K562 (cell line): ENCODE measurements around the gene ZNF768. TPM values are rescaled to one million over a fixed set of nuclear protein-coding genes. Genes with fewer than 3 reads are reported as not detected.

Experiments
- FOXK2 ChIP-seq, 2 experiments: fragments of 450-650 bp; IDR thresholded peaks in 1 of 2; conservative IDR thresholded peaks in 1 of 2; 2 replicates each; pipeline ENCODE4 v1.6.1; 2016; ENCODE audit warnings: low read depth in 2 of 2, mild to moderate bottlenecking in 1 of 2
- ZNF699 ChIP-seq: fragments of 250-450 bp; sonication (Bioruptor Pico); IDR thresholded peaks from 2 replicates; pipeline ENCODE4 v1.8.0; 2021; ENCODE audit warnings: mild to moderate bottlenecking, moderate library complexity; ENCODE audit not compliant: insufficient replicate concordance
- polyA plus RNA-seq, 8 experiments: library from polyadenylated mRNA; depleted of rRNA in 4 of 8; stranded (reverse) in 5 of 8; unstranded in 3 of 8; fragments of >200 nt; fragmentation: Nextera tagmentation in 2 of 8; fragmentation: Illumina TruSeq in 1 of 8; extraction: Ambion mirVana in 2 of 8; extraction: Trizol in 1 of 8; gene quantifications; 2 replicates each; pipeline versions ENCODE4 v1.2.1 to v1.2.3, GENCODE V29; 2011 to 2014; ENCODE audit warnings: inconsistent platforms in 1 of 8, missing spikeins in 1 of 8
- total RNA-seq, 7 experiments: library from RNA; depleted of rRNA in 6 of 7; stranded (reverse); fragments of >200 nt in 6 of 7; fragmentation: Illumina TruSeq in 2 of 7; extraction: Trizol in 2 of 7; gene quantifications; 2 replicates each; pipeline versions ENCODE4 v1.2.1 to v1.2.3, GENCODE V29; 2011 to 2021; ENCODE audit warnings: low replicate concordance in 1 of 7
- TF ChIP-seq, protein P1 (sequence below): fragments of 150-350 bp; conservative IDR thresholded peaks from 2 replicates; pipeline ENCODE4 v1.6.1; 2014; ENCODE audit warnings: low read length
- TF ChIP-seq, protein P2 (sequence below): fragments of 450-650 bp; IDR thresholded peaks from 2 replicates; pipeline ENCODE4 v1.7.1; 2018; ENCODE audit warnings: mild to moderate bottlenecking, low read depth; ENCODE audit not compliant: partially characterized antibody

ZNF768 gene
- total and polyA plus RNA-seq, 9 of the 15 experiments (the other 6 are each of a cell fraction or from before 2014, with no cell fraction given): 0.13 to 50.7 (median 26.9) TPM

DNA sequence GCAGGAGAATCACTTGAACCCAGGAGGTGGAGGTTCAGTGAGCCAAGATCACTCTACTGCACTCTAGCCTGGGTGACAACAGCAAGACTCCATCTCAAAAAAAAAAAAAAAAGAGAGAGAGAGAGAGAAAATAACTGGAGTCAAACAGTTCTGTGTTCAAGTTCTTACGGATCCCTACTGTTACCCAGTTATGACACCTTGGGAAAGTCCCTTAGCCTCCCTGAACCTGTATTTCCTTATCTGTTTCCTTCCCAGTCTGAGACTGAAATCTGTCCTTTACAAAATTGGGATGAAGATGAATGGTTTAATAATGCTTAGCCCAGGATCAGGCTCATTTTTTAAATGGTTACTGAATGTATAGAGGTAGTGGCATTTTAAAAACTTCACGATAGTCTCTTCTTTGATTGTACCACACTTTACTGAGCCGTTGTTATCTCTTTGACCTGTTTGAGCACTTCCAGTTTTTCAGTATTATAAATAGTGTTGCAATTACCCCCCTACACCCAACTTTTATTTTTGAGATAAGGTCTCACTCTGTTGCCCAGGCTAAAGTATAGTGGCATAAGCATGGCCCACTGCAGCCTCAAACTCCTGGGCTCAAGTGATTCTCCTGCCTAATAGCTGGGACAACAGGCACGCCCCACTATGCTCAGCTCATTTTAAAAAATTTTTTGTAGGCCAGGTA, 17.1 kb downstream of the ZNF768 start (continued):
- TF ChIP-seq, protein P1, sequence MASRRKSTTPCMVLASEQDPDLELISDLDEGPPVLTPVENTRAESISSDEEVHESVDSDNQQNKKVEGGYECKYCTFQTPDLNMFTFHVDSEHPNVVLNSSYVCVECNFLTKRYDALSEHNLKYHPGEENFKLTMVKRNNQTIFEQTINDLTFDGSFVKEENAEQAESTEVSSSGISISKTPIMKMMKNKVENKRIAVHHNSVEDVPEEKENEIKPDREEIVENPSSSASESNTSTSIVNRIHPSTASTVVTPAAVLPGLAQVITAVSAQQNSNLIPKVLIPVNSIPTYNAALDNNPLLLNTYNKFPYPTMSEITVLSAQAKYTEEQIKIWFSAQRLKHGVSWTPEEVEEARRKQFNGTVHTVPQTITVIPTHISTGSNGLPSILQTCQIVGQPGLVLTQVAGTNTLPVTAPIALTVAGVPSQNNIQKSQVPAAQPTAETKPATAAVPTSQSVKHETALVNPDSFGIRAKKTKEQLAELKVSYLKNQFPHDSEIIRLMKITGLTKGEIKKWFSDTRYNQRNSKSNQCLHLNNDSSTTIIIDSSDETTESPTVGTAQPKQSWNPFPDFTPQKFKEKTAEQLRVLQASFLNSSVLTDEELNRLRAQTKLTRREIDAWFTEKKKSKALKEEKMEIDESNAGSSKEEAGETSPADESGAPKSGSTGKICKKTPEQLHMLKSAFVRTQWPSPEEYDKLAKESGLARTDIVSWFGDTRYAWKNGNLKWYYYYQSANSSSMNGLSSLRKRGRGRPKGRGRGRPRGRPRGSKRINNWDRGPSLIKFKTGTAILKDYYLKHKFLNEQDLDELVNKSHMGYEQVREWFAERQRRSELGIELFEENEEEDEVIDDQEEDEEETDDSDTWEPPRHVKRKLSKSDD: no peak
- TF ChIP-seq ZNF699 (CRISPR knock-in tag) (no peak), FOXK2 (conservative IDR thresholded peaks at IDR 0.05 in 1 of 2, IDR thresholded peaks at IDR 0.05 in 1 of 2; ENCODE audit: low read depth in 2 of 2) (no peak)
- TF ChIP-seq, protein P2, sequence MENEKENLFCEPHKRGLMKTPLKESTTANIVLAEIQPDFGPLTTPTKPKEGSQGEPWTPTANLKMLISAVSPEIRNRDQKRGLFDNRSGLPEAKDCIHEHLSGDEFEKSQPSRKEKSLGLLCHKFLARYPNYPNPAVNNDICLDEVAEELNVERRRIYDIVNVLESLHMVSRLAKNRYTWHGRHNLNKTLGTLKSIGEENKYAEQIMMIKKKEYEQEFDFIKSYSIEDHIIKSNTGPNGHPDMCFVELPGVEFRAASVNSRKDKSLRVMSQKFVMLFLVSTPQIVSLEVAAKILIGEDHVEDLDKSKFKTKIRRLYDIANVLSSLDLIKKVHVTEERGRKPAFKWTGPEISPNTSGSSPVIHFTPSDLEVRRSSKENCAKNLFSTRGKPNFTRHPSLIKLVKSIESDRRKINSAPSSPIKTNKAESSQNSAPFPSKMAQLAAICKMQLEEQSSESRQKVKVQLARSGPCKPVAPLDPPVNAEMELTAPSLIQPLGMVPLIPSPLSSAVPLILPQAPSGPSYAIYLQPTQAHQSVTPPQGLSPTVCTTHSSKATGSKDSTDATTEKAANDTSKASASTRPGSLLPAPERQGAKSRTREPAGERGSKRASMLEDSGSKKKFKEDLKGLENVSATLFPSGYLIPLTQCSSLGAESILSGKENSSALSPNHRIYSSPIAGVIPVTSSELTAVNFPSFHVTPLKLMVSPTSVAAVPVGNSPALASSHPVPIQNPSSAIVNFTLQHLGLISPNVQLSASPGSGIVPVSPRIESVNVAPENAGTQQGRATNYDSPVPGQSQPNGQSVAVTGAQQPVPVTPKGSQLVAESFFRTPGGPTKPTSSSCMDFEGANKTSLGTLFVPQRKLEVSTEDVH: no peak
- TF ChIP-seq, all 486 proteins: peak for 0
